H1 (cell line): Measurements from ENCODE around the gene UBE2M.

Source experiments
- CHD2 ChIP-seq: IDR thresholded peaks from 2 replicates; pipeline ENCODE4 v1.6.1; 2012; ENCODE audit warnings: low read length, improper control_type of control experiment
- TAF1 ChIP-seq: IDR thresholded peaks from 2 replicates; pipeline ENCODE4 v1.6.1; 2011; ENCODE audit warnings: mild to moderate bottlenecking, low read depth, low read length
- TBP ChIP-seq: IDR thresholded peaks from 2 replicates; pipeline ENCODE4 v1.6.1; 2011; ENCODE audit warnings: low read depth, low read length, improper control_type of control experiment
- ZNF274 ChIP-seq: IDR thresholded peaks from 2 replicates; pipeline ENCODE4 v1.7.0; 2012; ENCODE audit warnings: low read length, borderline replicate concordance; ENCODE audit errors: extremely low read depth
- TF ChIP-seq, protein P1 (sequence below): IDR thresholded peaks from 2 replicates; pipeline ENCODE4 v1.6.1; 2011; ENCODE audit warnings: low read depth, mild to moderate bottlenecking, low read length; ENCODE audit not compliant: insufficient read depth
- TF ChIP-seq, protein P2 (sequence below), 3 experiments: IDR thresholded peaks; 1 replicate in 2 of 3; 2 replicates in 1 of 3; pipeline versions ENCODE4 v1.5.1 to v1.6.1; 2011; ENCODE audit warnings: low read length in 3 of 3, mild to moderate bottlenecking in 3 of 3, inconsistent platforms in 2 of 3, low read depth in 1 of 3, moderate library complexity in 1 of 3; ENCODE audit not compliant: insufficient read depth in 1 of 3; ENCODE audit errors: control extremely low read depth in 1 of 3

DNA sequence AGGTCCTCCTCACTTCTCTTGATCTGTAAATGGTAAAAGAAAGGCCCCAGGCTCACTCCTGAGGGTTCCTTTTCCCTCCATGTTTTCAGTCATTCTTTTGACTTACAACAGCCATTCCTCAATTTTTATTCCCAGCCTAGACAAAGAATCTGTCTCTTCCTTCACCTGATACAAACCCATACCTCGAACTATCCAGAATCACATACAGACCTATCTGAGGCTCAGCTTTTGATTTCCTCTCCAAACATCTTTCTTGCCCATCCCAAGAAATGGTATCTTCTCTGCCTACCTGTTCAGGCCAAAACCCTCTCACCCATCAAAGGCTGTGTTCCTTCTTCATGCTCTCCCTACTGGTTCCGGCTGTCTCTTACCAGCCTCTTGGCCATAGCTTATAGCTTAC, 5.8 kb downstream of the UBE2M start:
- TF ChIP-seq, protein P1, sequence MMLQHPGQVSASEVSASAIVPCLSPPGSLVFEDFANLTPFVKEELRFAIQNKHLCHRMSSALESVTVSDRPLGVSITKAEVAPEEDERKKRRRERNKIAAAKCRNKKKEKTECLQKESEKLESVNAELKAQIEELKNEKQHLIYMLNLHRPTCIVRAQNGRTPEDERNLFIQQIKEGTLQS = no peak
- TF ChIP-seq, protein P2, sequence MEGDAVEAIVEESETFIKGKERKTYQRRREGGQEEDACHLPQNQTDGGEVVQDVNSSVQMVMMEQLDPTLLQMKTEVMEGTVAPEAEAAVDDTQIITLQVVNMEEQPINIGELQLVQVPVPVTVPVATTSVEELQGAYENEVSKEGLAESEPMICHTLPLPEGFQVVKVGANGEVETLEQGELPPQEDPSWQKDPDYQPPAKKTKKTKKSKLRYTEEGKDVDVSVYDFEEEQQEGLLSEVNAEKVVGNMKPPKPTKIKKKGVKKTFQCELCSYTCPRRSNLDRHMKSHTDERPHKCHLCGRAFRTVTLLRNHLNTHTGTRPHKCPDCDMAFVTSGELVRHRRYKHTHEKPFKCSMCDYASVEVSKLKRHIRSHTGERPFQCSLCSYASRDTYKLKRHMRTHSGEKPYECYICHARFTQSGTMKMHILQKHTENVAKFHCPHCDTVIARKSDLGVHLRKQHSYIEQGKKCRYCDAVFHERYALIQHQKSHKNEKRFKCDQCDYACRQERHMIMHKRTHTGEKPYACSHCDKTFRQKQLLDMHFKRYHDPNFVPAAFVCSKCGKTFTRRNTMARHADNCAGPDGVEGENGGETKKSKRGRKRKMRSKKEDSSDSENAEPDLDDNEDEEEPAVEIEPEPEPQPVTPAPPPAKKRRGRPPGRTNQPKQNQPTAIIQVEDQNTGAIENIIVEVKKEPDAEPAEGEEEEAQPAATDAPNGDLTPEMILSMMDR (IDR thresholded peaks at IDR 0.05; ENCODE audit: control extremely low read depth in 1 of 3, insufficient read depth in 1 of 3, low read depth in 1 of 3, low read length in 3 of 3) = no peak
- TF ChIP-seq ZNF274 (no peak), TBP (no peak), CHD2 (no peak), TAF1 (no peak)
